MM.1S (cell line): ENCODE results near the gene SRGAP3.

ENCODE experiments used
- DNase-seq: peaks from one replicate; pipeline ENCODE4 v3.0.0-alpha.2; 2015
- H2AFZ ChIP-seq: fragments of 300-600 bp; sonication (generic); 2 replicates; pipeline ENCODE4 v1.6.0; 2016; ENCODE audit warnings: antibody characterized with exemption, low read length
- H3F3A ChIP-seq: fragments of 300-600 bp; sonication (generic); 2 replicates; pipeline ENCODE4 v1.6.1; 2016; ENCODE audit warnings: mild to moderate bottlenecking, antibody characterized with exemption, low read length, moderate library complexity, mixed read lengths; ENCODE audit not compliant: insufficient read depth
- H3K27ac ChIP-seq: fragments of 300-600 bp; sonication (generic); 2 replicates; pipeline ENCODE4 v1.5.1; 2016; ENCODE audit warnings: mild to moderate bottlenecking, low read length
- H3K27me3 ChIP-seq: fragments of 300-600 bp; sonication (generic); replicated peaks from 2 replicates; pipeline ENCODE4 v1.6.0; 2016; ENCODE audit warnings: low read length; ENCODE audit not compliant: insufficient read depth
- H3K36me3 ChIP-seq: fragments of 300-600 bp; sonication (generic); replicated peaks from 2 replicates; pipeline ENCODE4 v1.6.1; 2016; ENCODE audit warnings: mild to moderate bottlenecking, low read length, mixed read lengths; ENCODE audit not compliant: insufficient read depth
- H3K4me1 ChIP-seq: fragments of 300-600 bp; sonication (generic); 2 replicates; pipeline ENCODE4 v1.6.1; 2016; ENCODE audit warnings: low read length, mixed read lengths
- H3K4me2 ChIP-seq: fragments of 300-600 bp; sonication (generic); 2 replicates; pipeline ENCODE4 v1.6.0; 2016; ENCODE audit warnings: low read depth, low read length
- H3K4me3 ChIP-seq: fragments of 300-600 bp; sonication (generic); 2 replicates; pipeline ENCODE4 v1.5.1; 2016; ENCODE audit warnings: low read length, mixed read lengths
- H3K79me2 ChIP-seq: fragments of 300-600 bp; sonication (generic); 2 replicates; pipeline ENCODE4 v1.6.1; 2016; ENCODE audit warnings: mixed run types, low read length, mixed read lengths
- H3K9ac ChIP-seq: fragments of 300-600 bp; sonication (generic); 2 replicates; pipeline ENCODE4 v1.6.1; 2016; ENCODE audit warnings: low read length, mixed read lengths
- H3K9me2 ChIP-seq: fragments of 300-600 bp; sonication (generic); replicated peaks from 2 replicates; pipeline ENCODE4 v1.6.1; 2016; ENCODE audit warnings: mild to moderate bottlenecking, low read length, mixed read lengths; ENCODE audit not compliant: insufficient read depth
- H3K9me3 ChIP-seq: fragments of 300-600 bp; sonication (generic); replicated peaks from 2 replicates; pipeline ENCODE4 v1.6.1; 2016; ENCODE audit warnings: mild to moderate bottlenecking, low read length, mixed read lengths; ENCODE audit not compliant: insufficient read depth
- H4K20me1 ChIP-seq: fragments of 300-600 bp; sonication (generic); 2 replicates; pipeline ENCODE4 v1.6.1; 2016; ENCODE audit warnings: mild to moderate bottlenecking, low read length, moderate library complexity, mixed read lengths; ENCODE audit not compliant: insufficient read depth
- EZH2 ChIP-seq: fragments of 300-600 bp; sonication (generic); optimal IDR thresholded peaks from 2 replicates; pipeline ENCODE3; 2017; ENCODE audit warnings: low read depth, mild to moderate bottlenecking, antibody characterized with exemption, low read length, mixed read lengths
- EZH2phosphoT487 ChIP-seq: fragments of 300-600 bp; sonication (generic); IDR thresholded peaks from 2 replicates; pipeline ENCODE4 v1.6.1; 2018; ENCODE audit warnings: antibody characterized with exemption, low read length
- TF ChIP-seq, protein P1 (sequence below): fragments of 300-600 bp; sonication (generic); IDR thresholded peaks from 2 replicates; pipeline ENCODE4 v1.5.1; 2016; ENCODE audit warnings: antibody characterized with exemption, low read length, mixed read lengths

SRGAP3 gene

DNA sequence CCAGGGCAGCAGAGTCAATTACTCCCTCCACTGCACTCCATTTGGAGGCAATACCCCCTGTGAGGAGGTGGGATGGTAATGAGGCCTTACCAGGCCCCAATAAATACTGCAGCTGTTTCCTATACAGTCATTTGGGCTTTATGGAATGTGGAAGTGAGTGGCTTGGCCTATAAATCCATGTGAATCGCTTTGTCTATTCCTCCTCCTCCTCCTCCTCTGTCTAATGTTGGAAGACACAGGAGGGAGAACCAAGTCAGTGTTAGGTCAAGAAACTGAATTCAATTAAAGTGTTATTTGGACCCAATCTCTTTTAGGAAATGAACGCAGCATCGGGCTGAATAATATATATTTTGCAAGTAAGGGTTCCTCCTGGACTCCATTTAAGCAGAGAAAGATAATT is 17.3 kb upstream of the SRGAP3 start:
- no peak for DNase-seq
- TF ChIP-seq, protein P1, sequence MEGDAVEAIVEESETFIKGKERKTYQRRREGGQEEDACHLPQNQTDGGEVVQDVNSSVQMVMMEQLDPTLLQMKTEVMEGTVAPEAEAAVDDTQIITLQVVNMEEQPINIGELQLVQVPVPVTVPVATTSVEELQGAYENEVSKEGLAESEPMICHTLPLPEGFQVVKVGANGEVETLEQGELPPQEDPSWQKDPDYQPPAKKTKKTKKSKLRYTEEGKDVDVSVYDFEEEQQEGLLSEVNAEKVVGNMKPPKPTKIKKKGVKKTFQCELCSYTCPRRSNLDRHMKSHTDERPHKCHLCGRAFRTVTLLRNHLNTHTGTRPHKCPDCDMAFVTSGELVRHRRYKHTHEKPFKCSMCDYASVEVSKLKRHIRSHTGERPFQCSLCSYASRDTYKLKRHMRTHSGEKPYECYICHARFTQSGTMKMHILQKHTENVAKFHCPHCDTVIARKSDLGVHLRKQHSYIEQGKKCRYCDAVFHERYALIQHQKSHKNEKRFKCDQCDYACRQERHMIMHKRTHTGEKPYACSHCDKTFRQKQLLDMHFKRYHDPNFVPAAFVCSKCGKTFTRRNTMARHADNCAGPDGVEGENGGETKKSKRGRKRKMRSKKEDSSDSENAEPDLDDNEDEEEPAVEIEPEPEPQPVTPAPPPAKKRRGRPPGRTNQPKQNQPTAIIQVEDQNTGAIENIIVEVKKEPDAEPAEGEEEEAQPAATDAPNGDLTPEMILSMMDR = no peak
- no peak for TF ChIP-seq EZH2
- H3K79me2 ChIP-seq = no peaks in the 10 kb centered on the region

DNA sequence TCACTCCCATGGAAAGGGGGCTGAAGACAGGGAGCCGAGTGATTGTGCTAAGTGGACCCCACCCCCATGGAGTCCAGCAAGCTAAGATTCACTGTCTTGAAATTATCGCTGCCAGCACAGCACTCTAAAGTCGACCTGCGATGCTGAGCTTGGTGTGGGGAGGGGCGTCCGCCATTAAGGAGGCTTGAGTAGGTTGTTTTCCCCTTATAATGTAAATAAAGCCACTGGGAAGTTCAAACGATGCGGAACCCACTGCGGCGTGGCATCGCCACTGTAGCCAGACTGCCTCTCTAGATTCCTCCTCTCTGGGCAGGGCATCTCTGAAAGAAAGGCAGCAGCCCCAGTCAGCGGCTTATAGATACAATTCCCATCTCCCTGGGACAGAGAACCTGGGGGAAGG is 10.9 kb upstream of the SRGAP3 start:
- Histone ChIP-seq H2AFZ (no peak overlapping the region), H3K27ac (no peak overlapping the region)
- no peak for DNase-seq

More for the DNA sequence above, 17.3 kb upstream of the SRGAP3 start:
- no peaks in the 10 kb centered on the region for H3K9me2 ChIP-seq
- H3K27me3 ChIP-seq = no peaks in the 10 kb centered on the region
- no peaks in the 10 kb centered on the region for H3F3A ChIP-seq
- no peaks in the 10 kb centered on the region for H4K20me1 ChIP-seq
- no peak overlapping the region for H3K27ac ChIP-seq
- no peaks in the 10 kb centered on the region for H3K4me1 ChIP-seq
- H3K9ac ChIP-seq = no peak overlapping the region
- no peaks in the 10 kb centered on the region for H3K9me3 ChIP-seq
- no peak overlapping the region for H3K4me2 ChIP-seq
- H3K4me3 ChIP-seq = no peak overlapping the region
- no peaks in the 10 kb centered on the region for H3K36me3 ChIP-seq
- no peak overlapping the region for H2AFZ ChIP-seq

DNA sequence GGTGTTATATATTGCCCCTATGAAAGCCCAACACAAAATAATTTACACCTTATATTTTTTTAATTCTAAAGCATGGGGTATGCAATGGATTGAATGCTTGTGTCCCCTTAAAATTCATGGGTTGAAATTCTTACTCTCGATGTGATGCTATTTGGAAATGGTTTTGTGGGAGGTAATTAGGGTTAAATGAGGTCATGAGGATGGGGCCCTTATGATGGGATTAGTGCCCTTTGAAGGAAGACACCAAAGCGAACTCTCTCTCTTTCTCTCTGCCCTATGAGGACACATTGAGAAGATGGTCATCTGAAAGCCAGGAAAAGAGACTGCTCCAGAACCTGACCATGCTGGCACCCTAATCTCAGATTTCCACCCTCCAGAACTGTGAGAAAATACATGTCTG is 7.6 kb upstream of the SRGAP3 start:
- no peak for DNase-seq
- Histone ChIP-seq H3K4me3 (no peak overlapping the region), H3K79me2 (no peaks in the 10 kb centered on the region), H3K9me2 (no peaks in the 10 kb centered on the region), H3K36me3 (no peaks in the 10 kb centered on the region), H3F3A (no peaks in the 10 kb centered on the region), H3K9ac (no peak overlapping the region), H3K27me3 (no peaks in the 10 kb centered on the region), H3K9me3 (no peaks in the 10 kb centered on the region), H3K4me1 (no peaks in the 10 kb centered on the region), H4K20me1 (no peaks in the 10 kb centered on the region), H3K27ac (no peak overlapping the region), H2AFZ (no peak overlapping the region), H3K4me2 (no peak overlapping the region)
- TF ChIP-seq EZH2phosphoT487 = no peak
- no peak for TF ChIP-seq EZH2
- TF ChIP-seq, protein P1 = no peak

More for the DNA sequence above, 10.9 kb upstream of the SRGAP3 start:
- no peaks in the 10 kb centered on the region for H3K36me3 ChIP-seq
- H3K9me2 ChIP-seq = no peaks in the 10 kb centered on the region
- no peaks in the 10 kb centered on the region for H3K79me2 ChIP-seq
- no peaks in the 10 kb centered on the region for H3K4me1 ChIP-seq
- no peaks in the 10 kb centered on the region for H3K9me3 ChIP-seq
- no peaks in the 10 kb centered on the region for H3K27me3 ChIP-seq
- no peak overlapping the region for H3K9ac ChIP-seq
- TF ChIP-seq EZH2 (no peak), EZH2phosphoT487 (no peak)
- TF ChIP-seq, protein P1 = no peak
- H3K4me2 ChIP-seq = no peak overlapping the region
- no peaks in the 10 kb centered on the region for H4K20me1 ChIP-seq
- H3F3A ChIP-seq = no peaks in the 10 kb centered on the region
- no peak overlapping the region for H3K4me3 ChIP-seq
